GM19324 (cell line): ENCODE measurements around the gene PALM3.

Source experiments
- ATAC-seq: cut with Tn5 transposase; IDR thresholded peaks from one replicate; pipeline ENCODE4 v1.9.1; 2021; ENCODE audit warnings: mild to moderate bottlenecking, moderate library complexity; ENCODE audit not compliant: unreplicated experiment, low FRiP score

The PALM3 gene

DNA sequence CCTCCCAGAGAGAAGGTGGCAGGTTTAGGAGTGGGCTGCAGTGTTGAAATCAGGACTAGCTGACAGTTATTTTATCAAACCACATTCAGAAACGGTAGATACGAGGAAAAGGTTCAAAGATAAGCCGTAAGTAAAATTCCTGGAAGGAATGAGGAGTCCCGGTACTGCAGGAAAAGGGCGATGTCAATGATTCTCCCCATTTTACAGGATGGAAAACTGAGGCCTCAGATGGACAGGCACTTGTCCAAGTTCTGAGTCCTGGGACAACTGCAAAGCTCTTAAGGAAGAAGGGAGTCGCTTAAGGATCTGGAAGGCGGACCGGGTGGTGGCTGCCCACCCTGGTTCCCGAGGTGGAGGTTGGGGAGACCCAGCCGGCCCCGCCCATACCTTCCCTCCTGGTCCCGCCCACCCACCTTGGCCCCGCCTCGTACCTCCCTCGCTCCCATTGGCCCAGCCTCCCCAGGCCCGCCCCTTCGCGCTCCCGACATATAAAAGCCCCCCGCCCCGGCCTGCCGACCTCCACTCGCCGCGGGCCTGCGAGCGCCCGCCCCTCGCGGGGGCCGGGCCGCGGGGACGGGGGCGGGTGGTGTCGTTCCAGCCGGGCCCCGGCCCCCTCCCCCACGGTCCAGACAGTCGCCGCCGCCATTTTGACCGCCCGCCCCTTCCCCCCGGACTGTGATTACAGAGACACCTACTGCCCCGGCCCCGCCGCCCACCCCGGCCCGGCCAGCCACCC, 56.4 kb downstream of the PALM3 start:
- ATAC-seq = peak; percentile 48

DNA sequence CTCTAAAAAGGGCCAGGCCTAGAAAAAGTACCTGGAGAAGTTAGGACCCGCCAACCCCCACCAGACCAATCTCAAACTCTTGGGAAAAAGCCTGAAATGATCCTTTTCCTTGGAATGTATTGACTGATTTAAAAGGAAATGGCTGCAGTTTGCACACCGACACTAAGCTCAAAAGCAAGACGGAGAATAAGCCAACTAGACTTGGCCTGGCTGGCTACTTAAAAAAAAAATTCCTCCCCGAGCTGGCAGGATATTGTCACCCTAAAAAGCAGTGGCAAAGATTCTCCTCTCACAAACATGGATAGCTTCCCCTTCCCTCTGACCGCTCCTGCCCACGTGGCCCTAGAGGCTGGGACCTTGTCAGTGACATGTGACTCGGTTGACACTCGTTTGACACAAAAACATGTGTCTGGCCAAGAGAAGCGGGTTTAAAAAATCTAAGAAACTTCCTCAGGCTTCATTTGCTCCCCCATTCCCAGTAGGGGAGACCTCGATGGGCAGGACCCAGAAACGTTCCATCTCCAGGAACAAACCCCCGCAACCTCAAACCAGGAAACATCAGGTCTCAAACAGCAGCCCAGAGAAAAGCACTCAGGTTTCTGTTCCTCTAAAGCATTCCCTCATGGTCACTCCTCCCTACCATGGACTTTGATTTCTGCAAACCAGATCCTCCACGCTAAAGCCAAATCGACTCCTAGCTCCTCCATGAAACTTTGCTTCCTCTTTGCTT, 57.1 kb downstream of the PALM3 start:
- ATAC-seq = no peak
